Ecto neural progenitor cell (in vitro differentiated cells): ENCODE measurements around the gene COPG1.
A peak's percentile ranks its signal among the peaks of the same experiment; 100 is the strongest.

Experiments
- DNase-seq: peaks from one replicate; pipeline ENCODE4 v3.0.0-alpha.2; 2018; ENCODE audit warnings: low spot score

Gene COPG1

DNA sequence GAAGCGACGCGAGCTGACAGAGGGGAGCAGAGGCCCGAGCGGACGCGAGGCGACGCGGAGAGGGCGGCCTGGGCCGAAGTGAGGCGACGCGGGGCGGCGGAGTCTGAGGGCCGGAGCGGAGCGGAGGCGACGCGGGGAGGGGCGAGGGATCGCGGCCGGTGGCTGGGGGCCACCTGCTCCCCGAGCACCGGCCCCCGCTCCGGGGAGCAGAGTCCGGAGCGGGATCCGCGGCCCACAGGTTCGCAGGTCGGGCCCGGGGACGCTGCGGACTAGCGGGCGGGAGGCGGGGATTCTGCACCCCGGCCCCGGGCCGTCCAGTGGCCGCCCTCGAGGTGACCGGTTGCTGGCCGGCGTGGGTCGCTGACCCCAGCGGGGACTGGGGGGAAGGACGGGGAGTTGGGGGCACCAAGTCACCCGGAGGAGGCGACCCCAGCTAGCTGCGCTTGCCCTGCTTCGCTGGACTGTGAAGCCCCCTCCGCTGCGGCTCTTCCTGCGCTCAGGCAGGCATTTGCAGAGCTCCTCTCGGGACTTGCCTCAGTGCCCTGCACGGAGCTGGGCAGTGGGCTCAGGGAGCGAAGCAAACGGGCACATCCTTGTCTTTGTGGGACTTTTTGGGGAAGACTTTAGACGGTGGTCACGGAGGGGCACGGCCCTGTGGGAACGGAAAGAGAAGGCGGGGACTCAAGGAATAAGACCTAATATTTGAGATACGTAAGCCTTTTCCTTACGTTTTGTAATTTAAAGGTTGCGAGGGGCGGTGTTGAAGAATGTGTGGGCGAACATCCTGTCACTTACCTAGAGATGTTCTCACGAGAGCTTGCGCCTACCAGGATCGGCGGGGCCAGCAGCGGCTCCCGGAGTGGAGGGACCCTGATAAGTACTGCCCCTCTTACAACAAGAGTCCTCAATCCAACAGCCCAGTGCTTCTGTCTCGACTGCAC, 29.8 kb downstream of the COPG1 start:
- DNase-seq = peak; percentile 66

DNA sequence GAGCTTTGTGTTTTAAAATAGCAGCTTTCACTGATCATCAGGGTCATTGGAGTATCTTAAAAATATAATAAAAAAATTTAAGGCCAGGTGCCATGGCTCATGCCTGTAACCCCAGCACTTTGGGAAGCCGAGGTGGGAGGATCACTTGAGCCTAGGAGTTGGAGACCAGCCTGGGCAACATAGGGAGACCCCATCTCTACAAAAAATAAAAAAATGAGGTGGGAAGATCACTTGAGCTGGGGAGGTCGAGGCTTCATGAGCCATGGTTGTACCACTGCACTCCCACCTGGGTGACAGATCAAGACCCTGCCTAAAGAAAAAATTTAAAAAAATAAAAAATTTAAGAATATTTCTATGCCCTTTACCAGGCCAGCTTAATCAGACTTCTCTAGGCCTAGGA, 30.8 kb downstream of the COPG1 start:
- no peak for DNase-seq

- DNase-seq = no peak
These were observed 32.3 kb downstream of the COPG1 start for GRCh38 chr3:129281726-129282125.

GRCh38 chr3:129282727-129283327, 33.4 kb downstream of the COPG1 start:
- no peak for DNase-seq

GRCh38 chr3:129286081-129286480, 36.7 kb downstream of the COPG1 start:
- DNase-seq = no peak

DNA sequence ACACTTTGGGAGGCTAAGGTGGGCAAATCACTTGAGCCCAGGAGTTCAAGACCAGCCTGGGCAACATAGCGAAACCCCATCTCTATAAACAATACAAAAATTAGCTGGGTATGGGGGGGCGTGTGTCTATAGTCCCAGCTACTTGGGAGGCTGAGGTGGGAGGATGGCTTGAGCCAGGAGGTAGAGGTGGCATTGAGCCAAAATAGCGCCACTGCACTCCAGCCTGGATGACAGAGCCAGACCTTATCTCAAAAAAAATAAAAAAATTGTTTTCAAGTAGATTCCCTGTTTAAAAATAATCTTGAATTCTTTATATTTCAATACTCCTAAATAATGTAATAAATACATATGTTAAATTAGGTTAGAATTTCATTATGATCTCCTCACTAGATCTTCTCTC, 39.0 kb downstream of the COPG1 start:
- DNase-seq = no peak

DNA sequence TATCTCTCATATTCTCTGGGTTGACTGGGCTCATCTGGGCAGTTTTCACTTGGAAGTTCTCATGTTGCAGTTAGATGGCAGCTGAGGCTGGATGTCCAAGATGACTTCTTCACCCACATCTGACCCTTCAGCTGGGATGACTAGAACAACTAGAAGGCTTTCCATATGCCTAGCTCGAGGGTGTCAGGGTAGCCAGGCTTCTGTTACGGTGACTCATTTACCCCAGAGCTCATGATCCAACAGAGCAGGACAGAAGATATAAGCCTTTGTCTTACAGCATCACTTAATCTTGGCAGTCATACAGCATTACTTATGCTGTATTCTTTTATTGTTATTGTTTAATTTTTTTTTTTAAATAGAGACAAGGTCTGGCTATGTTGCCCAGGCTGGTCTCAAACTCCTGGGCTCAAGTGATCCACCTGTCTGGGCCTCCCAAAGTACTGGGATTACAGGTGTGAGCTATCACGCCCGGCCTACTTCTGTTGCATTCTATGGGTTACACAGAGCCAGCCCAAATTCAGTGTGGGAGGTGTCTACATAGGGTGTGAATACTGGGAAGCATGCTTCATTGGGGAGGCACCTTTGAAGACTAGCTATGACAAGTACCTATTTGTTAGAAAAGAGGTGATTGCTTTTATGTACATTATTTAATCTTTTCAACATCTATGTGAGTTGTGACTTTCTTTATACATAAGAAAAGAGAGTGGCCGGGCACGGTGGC, 40.0 kb downstream of the COPG1 start:
- DNase-seq = no peak

- no peak for DNase-seq
These were observed 42.0 kb downstream of the COPG1 start for GRCh38 chr3:129291236-129291886.

GRCh38 chr3:129295286-129295685, 45.9 kb downstream of the COPG1 start:
- no peak for DNase-seq

- no peak for DNase-seq
These were observed 54.9 kb downstream of the COPG1 start for GRCh38 chr3:129304146-129304961.

DNA sequence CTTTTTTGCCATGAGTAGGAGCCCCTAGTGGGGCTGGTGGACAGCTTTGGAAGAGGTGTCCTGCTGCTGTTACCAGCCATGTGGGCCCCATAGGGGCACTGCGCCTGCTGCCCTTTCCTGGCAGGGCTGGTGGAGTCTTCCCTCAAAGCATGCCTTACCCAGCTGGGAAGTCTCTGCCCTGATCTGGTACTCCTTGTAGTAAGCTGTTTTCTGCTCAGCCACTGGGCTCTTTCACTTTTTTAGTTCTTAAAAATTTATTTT, 55.5 kb downstream of the COPG1 start:
- peak; percentile 44 for DNase-seq

DNA sequence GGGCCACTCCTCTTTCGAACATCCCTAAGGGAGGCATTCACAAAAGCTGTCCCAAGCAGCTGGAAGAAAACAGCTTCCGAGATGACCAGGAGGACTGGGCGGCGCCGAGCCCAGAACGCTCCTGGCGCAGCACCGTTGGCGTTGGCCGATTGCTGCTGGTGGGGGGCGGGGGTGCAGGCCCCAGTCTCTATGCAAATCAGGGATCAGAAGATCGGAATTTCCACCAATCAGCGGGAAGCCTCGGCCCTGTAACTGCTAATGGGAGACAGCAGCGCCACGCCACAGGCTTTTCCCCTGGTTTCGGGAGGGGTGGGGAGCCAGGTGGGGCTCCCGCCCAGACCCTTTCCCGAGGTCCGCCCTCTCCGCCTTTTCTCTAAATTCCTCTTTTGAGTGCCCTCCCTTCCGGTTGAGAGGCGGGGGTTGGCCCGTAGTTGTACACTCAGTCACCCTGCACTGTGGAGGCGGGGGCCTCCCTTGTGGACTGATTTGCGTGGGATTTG, 56.2 kb downstream of the COPG1 start:
- DNase-seq = peak; percentile 95

- DNase-seq = no peak
These were observed 59.2 kb downstream of the COPG1 start for GRCh38 chr3:129308636-129309035.

DNA sequence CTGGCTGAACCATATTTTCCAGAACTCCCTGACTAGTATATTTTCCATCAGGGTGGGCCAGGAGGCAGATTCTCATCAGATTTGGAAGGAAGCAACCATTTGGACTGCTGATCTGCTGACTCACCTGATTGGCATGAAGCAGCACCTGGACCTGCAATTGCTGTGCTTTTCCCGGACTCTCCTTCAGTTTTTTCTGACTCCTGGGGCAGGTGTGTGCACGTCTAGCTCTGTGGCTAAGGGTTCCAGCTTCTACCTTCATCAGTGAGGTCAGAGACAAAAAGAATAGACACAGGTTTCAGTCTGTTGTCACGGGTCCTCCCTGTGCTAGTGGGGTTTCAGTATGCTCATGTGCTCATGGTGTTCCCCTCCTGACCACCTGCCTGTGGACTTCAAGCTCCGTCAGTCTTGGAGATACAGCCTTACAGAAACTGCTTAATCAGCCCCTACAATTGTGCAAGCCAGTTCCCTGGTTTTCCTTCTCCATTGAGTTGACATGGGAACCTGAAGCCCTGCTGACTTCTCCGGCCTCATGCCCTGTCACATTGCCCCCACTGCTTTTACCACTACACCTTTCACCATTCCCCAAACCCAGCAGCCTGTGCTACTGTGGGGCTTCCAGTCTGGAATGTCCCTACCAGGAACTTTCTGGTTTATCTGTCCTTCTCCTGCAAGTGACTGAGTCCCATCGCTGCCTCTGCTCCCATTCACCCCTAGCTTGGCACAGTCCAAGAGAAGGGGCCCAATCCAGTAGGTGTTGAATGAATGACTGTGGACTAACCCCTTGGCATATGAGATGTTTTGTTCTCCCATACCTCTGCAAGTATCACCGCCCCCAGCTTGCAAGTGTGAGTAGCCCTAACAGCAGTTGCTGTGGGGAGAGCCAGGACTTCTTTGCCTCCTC, 61.0 kb downstream of the COPG1 start:
- no peak for DNase-seq

DNA sequence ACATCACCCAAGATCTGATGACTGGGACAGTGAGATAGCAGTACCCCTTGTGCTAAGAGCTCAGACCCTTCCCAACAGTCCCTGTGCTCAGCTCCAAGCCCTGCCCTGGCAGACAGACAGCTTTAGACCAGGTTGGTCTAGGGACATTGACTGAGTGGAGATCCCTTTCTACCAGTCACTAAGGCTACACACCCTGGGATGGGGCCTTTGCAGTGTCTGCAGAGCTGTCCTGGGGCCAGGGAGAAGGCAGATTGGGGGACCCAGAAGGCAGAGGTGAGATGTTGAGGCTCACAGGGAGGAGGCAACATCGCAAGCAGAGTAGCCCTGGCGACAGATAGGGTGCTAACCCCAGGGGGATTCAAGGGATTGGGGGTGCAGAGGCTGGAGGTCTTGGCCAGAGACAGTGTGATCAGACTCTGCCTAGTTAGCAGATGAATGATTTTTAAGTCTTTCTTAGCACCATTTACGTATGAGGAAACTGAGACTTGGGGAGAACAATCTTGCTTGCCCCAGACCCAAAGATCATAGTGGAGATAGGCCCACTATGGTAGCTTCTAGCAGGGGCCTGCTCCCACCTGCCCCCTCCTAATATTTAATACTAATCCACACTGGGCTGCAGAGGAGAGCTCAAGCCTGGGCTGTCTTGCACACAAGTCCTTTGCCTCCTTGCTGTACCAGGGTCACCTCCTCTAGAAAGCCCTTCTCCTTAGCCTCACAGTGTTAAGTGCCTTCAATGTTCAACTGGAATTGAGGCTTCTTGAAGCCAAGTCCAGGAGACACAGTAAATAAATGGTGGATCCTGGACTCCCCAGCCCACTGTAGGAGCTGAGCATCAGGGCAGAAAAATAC, 61.9 kb downstream of the COPG1 start:
- no peak for DNase-seq

DNA sequence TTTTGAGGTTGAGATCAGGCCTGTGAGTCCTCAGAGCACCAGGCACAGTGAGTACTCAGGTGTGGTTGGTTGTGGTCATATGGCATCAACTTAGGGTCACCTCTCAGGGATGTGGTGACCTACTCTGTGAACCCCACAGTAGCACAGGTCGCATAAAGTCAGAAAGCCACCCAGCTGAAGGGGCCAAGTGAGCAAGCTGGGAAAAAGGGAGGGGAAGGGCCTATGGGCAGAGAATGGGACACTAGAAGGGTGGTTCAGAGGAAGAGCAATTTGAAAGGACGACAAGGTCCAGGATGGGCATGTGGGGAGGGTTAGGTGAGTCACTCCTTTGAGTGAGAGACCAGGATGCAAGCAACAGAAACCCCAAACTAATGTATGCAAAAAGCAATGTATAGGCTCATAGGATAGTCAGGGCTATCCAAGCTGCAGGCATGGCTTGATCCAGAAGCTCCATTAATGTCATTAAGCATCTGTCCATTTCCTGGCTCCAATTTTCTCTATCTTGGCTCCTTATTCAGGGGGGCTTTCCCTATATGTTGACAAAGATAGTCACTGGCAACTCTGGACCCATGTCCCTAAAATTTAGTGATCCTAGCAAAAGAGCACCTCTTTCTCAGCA, 62.7 kb downstream of the COPG1 start:
- DNase-seq = no peak

DNA sequence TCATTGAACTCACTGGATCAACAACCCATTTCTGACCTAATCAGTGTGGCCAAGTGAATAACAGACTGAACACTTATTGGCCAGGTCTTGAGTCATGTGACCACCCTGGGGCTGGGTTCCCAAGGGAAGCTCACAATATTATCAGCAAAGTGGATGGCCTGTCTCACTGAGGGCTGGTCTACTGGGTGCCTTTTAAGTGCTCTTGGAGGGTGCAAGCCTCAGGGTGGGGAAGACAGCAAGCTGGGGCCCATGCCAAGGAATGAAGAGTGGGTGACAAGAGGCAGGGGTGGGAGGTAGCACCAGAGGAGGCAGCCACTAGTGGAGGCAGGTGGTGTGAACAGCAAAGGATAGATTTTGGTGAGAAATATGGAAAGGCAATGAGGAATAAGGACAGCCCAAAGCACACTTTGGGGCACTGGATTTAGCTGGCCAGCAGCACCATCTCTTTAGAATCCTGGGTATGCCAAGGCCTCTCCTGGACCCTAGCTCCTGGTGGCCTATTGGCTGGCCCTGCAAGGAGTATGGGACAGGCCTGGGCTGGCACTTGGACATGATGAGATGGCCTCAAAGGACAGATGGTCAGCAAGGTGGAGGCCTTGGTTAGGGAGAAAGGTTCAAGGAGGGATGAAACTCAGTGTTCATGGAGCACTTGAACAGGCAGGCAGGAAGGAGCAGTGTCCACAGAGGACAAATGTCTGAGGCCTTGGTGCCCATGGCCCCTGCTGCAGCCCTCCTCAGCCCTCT, 63.4 kb downstream of the COPG1 start:
- no peak for DNase-seq

GRCh38 chr3:129313415-129313664, 63.9 kb downstream of the COPG1 start:
- no peak for DNase-seq
